ENCODE results near the gene KRT37.

KRT37 gene

GRCh38 chr17:41417127-41417526 is 7.3 kb downstream of the KRT37 start:
- TF ChIP-seq, protein P1, sequence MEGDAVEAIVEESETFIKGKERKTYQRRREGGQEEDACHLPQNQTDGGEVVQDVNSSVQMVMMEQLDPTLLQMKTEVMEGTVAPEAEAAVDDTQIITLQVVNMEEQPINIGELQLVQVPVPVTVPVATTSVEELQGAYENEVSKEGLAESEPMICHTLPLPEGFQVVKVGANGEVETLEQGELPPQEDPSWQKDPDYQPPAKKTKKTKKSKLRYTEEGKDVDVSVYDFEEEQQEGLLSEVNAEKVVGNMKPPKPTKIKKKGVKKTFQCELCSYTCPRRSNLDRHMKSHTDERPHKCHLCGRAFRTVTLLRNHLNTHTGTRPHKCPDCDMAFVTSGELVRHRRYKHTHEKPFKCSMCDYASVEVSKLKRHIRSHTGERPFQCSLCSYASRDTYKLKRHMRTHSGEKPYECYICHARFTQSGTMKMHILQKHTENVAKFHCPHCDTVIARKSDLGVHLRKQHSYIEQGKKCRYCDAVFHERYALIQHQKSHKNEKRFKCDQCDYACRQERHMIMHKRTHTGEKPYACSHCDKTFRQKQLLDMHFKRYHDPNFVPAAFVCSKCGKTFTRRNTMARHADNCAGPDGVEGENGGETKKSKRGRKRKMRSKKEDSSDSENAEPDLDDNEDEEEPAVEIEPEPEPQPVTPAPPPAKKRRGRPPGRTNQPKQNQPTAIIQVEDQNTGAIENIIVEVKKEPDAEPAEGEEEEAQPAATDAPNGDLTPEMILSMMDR (IDR thresholded peaks at IDR 0.05; ENCODE audit: low read depth, low read length): no peak
- TF ChIP-seq POLR2A (IDR thresholded peaks at IDR 0.05; ENCODE audit: extremely low read depth, insufficient read length) (no peak), MYC (IDR thresholded peaks at IDR 0.05; ENCODE audit: low read depth, low read length) (no peak), MAX (IDR thresholded peaks at IDR 0.05; ENCODE audit: low read depth, low read length) (no peak)
- H3K4me3 ChIP-seq (ENCODE audit: low read depth, low read length): no peak overlapping the region
- DNase-seq (ENCODE audit: low read depth): no peak

GRCh38 chr17:41416479-41416878 is 7.9 kb downstream of the KRT37 start:
- TF ChIP-seq MYC (IDR thresholded peaks at IDR 0.05; ENCODE audit: low read depth, low read length) (no peak), MAX (IDR thresholded peaks at IDR 0.05; ENCODE audit: low read depth, low read length) (no peak), POLR2A (IDR thresholded peaks at IDR 0.05; ENCODE audit: extremely low read depth, insufficient read length) (no peak)
- TF ChIP-seq, protein P1 (IDR thresholded peaks at IDR 0.05; ENCODE audit: low read depth, low read length): no peak
- H3K4me3 ChIP-seq (ENCODE audit: low read depth, low read length): no peak overlapping the region
- no peak for DNase-seq (ENCODE audit: low read depth)

GRCh38 chr17:41415833-41416335 is 8.5 kb downstream of the KRT37 start:
- DNase-seq (ENCODE audit: low read depth): no peak
- TF ChIP-seq MYC (IDR thresholded peaks at IDR 0.05; ENCODE audit: low read depth, low read length) (no peak), POLR2A (IDR thresholded peaks at IDR 0.05; ENCODE audit: extremely low read depth, insufficient read length) (no peak)
- H3K4me3 ChIP-seq (ENCODE audit: low read depth, low read length): no peak overlapping the region

DNA sequence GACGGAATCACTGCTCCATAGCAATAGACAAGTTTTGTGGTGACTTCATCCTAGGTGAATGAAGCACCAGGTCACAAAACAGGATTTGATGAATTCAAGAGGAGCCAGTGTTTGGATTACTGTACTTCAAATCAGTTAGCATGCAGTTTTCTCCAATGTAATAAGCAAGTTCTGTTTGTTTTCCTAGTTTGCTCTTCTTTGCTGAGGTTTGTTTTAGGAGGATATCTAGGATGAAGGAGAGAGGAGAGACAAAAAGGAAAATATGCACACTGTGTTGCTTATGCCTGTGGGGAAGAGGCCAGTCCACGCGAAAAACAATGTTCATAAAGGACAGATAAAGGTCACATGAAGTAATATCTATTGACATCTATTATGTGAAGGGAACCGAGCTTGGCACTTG is 9.0 kb downstream of the KRT37 start:
- DNase-seq (ENCODE audit: low read depth): no peak
- TF ChIP-seq, protein P1 (IDR thresholded peaks at IDR 0.05; ENCODE audit: low read depth, low read length): no peak
- TF ChIP-seq MYC (IDR thresholded peaks at IDR 0.05; ENCODE audit: low read depth, low read length): no peak
- no peak for TF ChIP-seq MAX (IDR thresholded peaks at IDR 0.05; ENCODE audit: low read depth, low read length)
- TF ChIP-seq POLR2A (IDR thresholded peaks at IDR 0.05; ENCODE audit: extremely low read depth, insufficient read length): no peak
- H3K4me3 ChIP-seq (ENCODE audit: low read depth, low read length): no peak overlapping the region

DNA sequence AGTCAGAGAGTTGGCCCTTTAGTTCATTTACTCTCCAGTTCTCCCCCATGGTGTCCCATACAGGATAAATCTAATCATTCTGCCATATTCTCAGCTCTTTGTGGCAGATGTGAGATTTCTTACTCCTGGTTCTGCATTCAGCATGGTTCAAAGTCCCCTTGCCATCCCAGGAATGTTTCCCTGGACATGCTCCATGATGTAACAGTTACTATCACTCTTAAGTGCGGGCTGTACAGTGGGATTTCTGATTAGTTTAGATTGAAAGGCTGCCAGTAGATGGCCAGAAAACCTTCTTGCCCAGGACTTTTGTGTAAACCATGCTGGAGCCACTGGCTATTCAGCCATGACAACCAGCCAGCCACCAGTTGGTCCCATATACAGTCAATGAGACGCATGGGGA is 10.4 kb downstream of the KRT37 start:
- no peak overlapping the region for H3K4me3 ChIP-seq (ENCODE audit: low read depth, low read length)
- no peak for TF ChIP-seq POLR2A (IDR thresholded peaks at IDR 0.05; ENCODE audit: extremely low read depth, insufficient read length)
- TF ChIP-seq MYC (IDR thresholded peaks at IDR 0.05; ENCODE audit: low read depth, low read length): no peak
- TF ChIP-seq, protein P1 (IDR thresholded peaks at IDR 0.05; ENCODE audit: low read depth, low read length): no peak
- TF ChIP-seq MAX (IDR thresholded peaks at IDR 0.05; ENCODE audit: low read depth, low read length): no peak
- DNase-seq (ENCODE audit: low read depth): no peak

DNA sequence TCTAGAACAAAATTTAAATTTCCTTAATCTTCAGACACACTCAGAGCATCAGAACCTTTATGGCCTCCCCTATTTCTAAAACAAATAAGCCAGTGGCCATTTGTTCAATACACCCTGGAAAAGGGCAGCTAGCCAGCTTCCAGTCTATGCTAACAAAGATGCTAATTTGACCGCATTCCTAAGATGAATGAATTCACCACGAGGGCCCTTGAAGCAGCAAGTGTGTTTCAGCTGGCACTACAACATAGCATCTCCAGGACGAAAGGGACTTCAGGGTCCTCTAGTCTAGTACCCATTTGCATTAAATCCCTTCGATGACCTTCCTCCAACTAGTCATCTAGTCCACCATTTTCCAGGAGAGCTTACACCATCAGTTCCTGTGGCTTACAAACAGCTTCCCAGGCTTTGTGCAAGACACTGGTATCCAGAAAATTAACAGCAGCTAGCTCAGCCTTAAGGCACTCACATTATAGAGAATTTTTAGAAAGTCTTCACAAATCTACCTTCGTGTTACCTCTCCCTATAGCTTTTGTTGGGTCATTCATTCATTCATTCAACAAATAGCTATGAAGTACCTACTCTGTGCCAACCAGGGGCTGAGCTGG is 10.9 kb downstream of the KRT37 start:
- DNase-seq (ENCODE audit: low read depth): no peak
- TF ChIP-seq MAX (IDR thresholded peaks at IDR 0.05; ENCODE audit: low read depth, low read length) (no peak), MYC (IDR thresholded peaks at IDR 0.05; ENCODE audit: low read depth, low read length) (no peak), POLR2A (IDR thresholded peaks at IDR 0.05; ENCODE audit: extremely low read depth, insufficient read length) (no peak)
- TF ChIP-seq, protein P1 (IDR thresholded peaks at IDR 0.05; ENCODE audit: low read depth, low read length): no peak
- no peak overlapping the region for H3K4me3 ChIP-seq (ENCODE audit: low read depth, low read length)
